ENCODE data around the gene ATRIP. TPM values are rescaled to one million over a fixed set of nuclear protein-coding genes. Genes with fewer than 3 reads are reported as not detected.

ATRIP gene
- total RNA-seq, 1 donor from 2014 or later = 8.3 TPM

GRCh38 chr3:48437812-48438211, 8.7 kb upstream of the ATRIP start:
- H3K4me3 Mint-ChIP-seq = no peak overlapping the region
- H3K9ac ChIP-seq = no peak overlapping the region
- peaks cover 57% of the 10 kb centered on the region for H3F3A ChIP-seq (ENCODE audit: low read depth)
- H3K9me3 Mint-ChIP-seq = no peaks in the 10 kb centered on the region
- no peak overlapping the region for H3K27ac ChIP-seq
- H3K4me2 ChIP-seq = no peak overlapping the region
- peaks cover 21% of the 10 kb centered on the region for H3K4me1 ChIP-seq
- H3K27me3 ChIP-seq = no peaks in the 10 kb centered on the region
- no peak for DNase-seq (ENCODE audit: low spot score)
- no peaks in the 10 kb centered on the region for H3K9me3 ChIP-seq (ENCODE audit: low read depth)
- H3K27ac Mint-ChIP-seq = no peak overlapping the region
- peaks cover 60% of the 10 kb centered on the region for H3K79me2 ChIP-seq (ENCODE audit: low read depth)
- H2AFZ ChIP-seq (replicated peaks) = no peak overlapping the region
- no peak overlapping the region for H3K4me3 ChIP-seq
- H3K4me1 Mint-ChIP-seq = peaks cover 27% of the 10 kb centered on the region
- no peaks in the 10 kb centered on the region for H3K27me3 Mint-ChIP-seq (ENCODE audit: insufficient read depth, low read depth)
- peaks cover 16% of the 10 kb centered on the region for H4K20me1 ChIP-seq (ENCODE audit: low read depth)
- H3K36me3 ChIP-seq = no peaks in the 10 kb centered on the region
- no peak for TF ChIP-seq CTCF (IDR thresholded peaks at IDR 0.05)
- no peak for TF ChIP-seq EZH2phosphoT487 (IDR thresholded peaks at IDR 0.05)
- no peak for TF ChIP-seq EZH2 (IDR thresholded peaks at IDR 0.05)
- H3K36me3 Mint-ChIP-seq = peaks cover 6% of the 10 kb centered on the region

DNA sequence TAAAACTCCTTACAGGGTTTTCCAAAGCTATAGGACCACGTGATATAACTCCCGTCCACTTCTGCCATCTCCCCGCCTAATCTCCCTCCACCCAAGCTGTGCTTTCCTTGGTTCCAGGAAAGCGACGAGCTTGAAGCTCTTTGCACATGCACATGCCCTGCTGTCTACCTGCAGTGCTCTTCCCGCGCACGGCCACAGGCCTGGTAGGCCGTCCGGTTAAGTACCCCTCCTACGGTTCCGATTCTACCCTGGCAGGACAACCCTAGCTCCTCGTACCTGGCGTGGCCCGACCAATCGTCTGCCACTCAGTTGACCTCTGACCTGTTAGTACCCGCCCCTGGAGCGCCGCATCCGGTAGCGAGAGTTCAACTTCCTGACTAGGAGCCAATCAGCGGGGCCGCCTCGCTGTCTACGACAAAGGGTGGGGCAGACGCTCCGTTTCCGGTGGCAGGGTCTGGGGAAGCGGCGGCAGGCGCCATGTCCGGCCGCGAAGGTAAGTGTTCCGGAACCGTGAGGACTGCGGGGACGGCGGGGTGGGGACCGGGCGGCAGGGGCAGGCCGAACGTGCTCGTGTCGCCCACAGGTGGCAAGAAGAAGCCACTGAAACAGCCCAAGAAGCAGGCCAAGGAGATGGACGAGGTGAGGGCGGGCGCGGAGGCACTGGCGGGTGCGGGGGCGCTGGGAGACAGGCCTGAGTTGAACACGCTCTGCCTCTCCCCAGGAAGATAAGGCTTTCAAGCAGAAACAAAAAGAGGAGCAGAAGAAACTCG, 6.5 kb upstream of the ATRIP start, which contains the start of the genes CCDC51 and TMA7:
Gene CCDC51, minus strand, starts transcription at position 300 of the 770 bp plus-strand sequence. CDS start 4,991 bp downstream, outside the sequence.
Gene TMA7, plus strand, starts transcription at position 438 of the 770 bp plus-strand sequence. Its CDS starts 40 bp downstream, at position 478.
- Histone ChIP-seq H3K4me2 (peak within 1 kb of the TSS; percentile 94), H3K27me3 (no peaks in the 10 kb centered on the region), H3K4me1 (peaks cover 15% of the 10 kb centered on the region), H3K9ac (peak within 1 kb of the TSS; percentile 79), H2AFZ (replicated peaks) (peak within 1 kb of the TSS; percentile 59), H3F3A (ENCODE audit: low read depth) (peaks cover 61% of the 10 kb centered on the region), H4K20me1 (ENCODE audit: low read depth) (peaks cover 16% of the 10 kb centered on the region), H3K27ac (no peak within 1 kb of the TSS), H3K79me2 (ENCODE audit: low read depth) (peaks cover 57% of the 10 kb centered on the region), H3K36me3 (no peaks in the 10 kb centered on the region), H3K4me3 (peak within 1 kb of the TSS; percentile 71), H3K9me3 (ENCODE audit: low read depth) (no peaks in the 10 kb centered on the region)
- Mint-ChIP-seq H3K4me3 (peak within 1 kb of the TSS; percentile 96), H3K4me1 (peaks cover 17% of the 10 kb centered on the region), H3K36me3 (peaks cover 7% of the 10 kb centered on the region), H3K27ac (peak within 1 kb of the TSS; percentile 81), H3K27me3 (ENCODE audit: insufficient read depth, low read depth) (no peaks in the 10 kb centered on the region), H3K9me3 (no peaks in the 10 kb centered on the region)
- peak; percentile 98 for DNase-seq (ENCODE audit: low spot score)
- TF ChIP-seq CTCF (IDR thresholded peaks at IDR 0.05) = no peak
- no peak for TF ChIP-seq EZH2 (IDR thresholded peaks at IDR 0.05)
- TF ChIP-seq EZH2phosphoT487 (IDR thresholded peaks at IDR 0.05) = no peak

DNA sequence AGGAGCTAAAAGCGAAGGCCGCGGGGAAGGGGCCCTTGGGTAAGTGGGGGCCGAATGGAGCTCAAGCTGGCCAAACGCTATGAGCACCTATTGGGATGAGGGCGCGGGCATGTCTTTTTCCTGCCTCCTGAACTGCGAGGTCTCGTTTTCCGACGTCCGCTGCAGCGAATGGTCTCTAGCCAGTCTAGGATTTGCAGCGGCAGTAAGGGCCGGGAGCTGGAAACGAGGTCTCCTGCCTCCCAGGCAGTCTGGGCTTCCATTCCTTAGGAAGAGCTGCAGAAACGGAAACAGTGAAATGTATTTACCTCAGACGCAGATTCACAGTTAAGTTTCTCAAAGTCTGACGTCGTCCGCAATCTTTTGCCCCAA, 6.0 kb upstream of the ATRIP start:
- Histone ChIP-seq H4K20me1 (ENCODE audit: low read depth) (peaks cover 16% of the 10 kb centered on the region), H2AFZ (replicated peaks) (peak overlapping the region; percentile 59), H3K36me3 (no peaks in the 10 kb centered on the region), H3F3A (ENCODE audit: low read depth) (peaks cover 67% of the 10 kb centered on the region), H3K9ac (peak overlapping the region; percentile 79), H3K79me2 (ENCODE audit: low read depth) (peaks cover 53% of the 10 kb centered on the region), H3K4me1 (peaks cover 17% of the 10 kb centered on the region), H3K27ac (no peak overlapping the region), H3K4me3 (peak overlapping the region; percentile 71), H3K9me3 (ENCODE audit: low read depth) (no peaks in the 10 kb centered on the region), H3K4me2 (peak overlapping the region; percentile 94), H3K27me3 (no peaks in the 10 kb centered on the region)
- peaks cover 7% of the 10 kb centered on the region for H3K36me3 Mint-ChIP-seq
- H3K27me3 Mint-ChIP-seq (ENCODE audit: insufficient read depth, low read depth) = no peaks in the 10 kb centered on the region
- TF ChIP-seq EZH2phosphoT487 (IDR thresholded peaks at IDR 0.05) (no peak), EZH2 (IDR thresholded peaks at IDR 0.05) (no peak), CTCF (IDR thresholded peaks at IDR 0.05) (no peak)
- no peaks in the 10 kb centered on the region for H3K9me3 Mint-ChIP-seq
- peaks cover 20% of the 10 kb centered on the region for H3K4me1 Mint-ChIP-seq
- peak overlapping the region; percentile 96 for H3K4me3 Mint-ChIP-seq
- no peak overlapping the region for H3K27ac Mint-ChIP-seq
- peak; percentile 39 for DNase-seq (ENCODE audit: low spot score)
